ENCODE measurements around the gene DCDC1. TPM values are rescaled to one million over a fixed set of nuclear protein-coding genes. Genes with fewer than 3 reads are reported as not detected.

DCDC1 gene
- total RNA-seq, 1 experiment from 2014 or later = 2.2 TPM

GRCh38 chr11:30984827-30985226 lies 384.7 kb downstream of the DCDC1 start:
- no peaks in the 10 kb centered on the region for H4K20me1 ChIP-seq (ENCODE audit: insufficient read depth)
- BruUV-seq (replicated peaks) = no TSS peak
- H2AFZ ChIP-seq = no peak overlapping the region
- H3K9me2 ChIP-seq (ENCODE audit: insufficient read depth) = no peaks in the 10 kb centered on the region
- H3K4me3 ChIP-seq = no peak overlapping the region
- intact Hi-C loops (cut with micrococcal nuclease; ENCODE audit: unreplicated experiment) = no loop called here
- no peaks in the 10 kb centered on the region for H3K79me2 ChIP-seq (ENCODE audit: low read depth)
- no peaks in the 10 kb centered on the region for H3K36me3 ChIP-seq (ENCODE audit: low read depth)
- no peak overlapping the region for H3K27ac ChIP-seq
- DNase-seq = no peak
- H3K27me3 ChIP-seq (ENCODE audit: insufficient read depth, low read depth) = no peaks in the 10 kb centered on the region
- H3K9me3 ChIP-seq (ENCODE audit: insufficient read depth, low read depth) = no peaks in the 10 kb centered on the region
- no peak for TF ChIP-seq EZH2 (IDR thresholded peaks at IDR 0.05; ENCODE audit: low read depth)
- TF ChIP-seq, protein P1, sequence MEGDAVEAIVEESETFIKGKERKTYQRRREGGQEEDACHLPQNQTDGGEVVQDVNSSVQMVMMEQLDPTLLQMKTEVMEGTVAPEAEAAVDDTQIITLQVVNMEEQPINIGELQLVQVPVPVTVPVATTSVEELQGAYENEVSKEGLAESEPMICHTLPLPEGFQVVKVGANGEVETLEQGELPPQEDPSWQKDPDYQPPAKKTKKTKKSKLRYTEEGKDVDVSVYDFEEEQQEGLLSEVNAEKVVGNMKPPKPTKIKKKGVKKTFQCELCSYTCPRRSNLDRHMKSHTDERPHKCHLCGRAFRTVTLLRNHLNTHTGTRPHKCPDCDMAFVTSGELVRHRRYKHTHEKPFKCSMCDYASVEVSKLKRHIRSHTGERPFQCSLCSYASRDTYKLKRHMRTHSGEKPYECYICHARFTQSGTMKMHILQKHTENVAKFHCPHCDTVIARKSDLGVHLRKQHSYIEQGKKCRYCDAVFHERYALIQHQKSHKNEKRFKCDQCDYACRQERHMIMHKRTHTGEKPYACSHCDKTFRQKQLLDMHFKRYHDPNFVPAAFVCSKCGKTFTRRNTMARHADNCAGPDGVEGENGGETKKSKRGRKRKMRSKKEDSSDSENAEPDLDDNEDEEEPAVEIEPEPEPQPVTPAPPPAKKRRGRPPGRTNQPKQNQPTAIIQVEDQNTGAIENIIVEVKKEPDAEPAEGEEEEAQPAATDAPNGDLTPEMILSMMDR (conservative IDR thresholded peaks at IDR 0.05) = no peak
- H3F3A ChIP-seq (ENCODE audit: insufficient read depth, low read depth) = no peaks in the 10 kb centered on the region
- ChIA-PET POLR2A (ENCODE audit: unreplicated experiment) (no interaction called here), CTCF (no interaction called here)
- H3K4me2 ChIP-seq = no peak overlapping the region
- H3K4me1 ChIP-seq (replicated peaks; ENCODE audit: insufficient read depth) = no peaks in the 10 kb centered on the region

- Histone ChIP-seq H3K9me3 (ENCODE audit: insufficient read depth, low read depth) (no peaks in the 10 kb centered on the region), H3K27ac (no peak overlapping the region), H3K27me3 (ENCODE audit: insufficient read depth, low read depth) (no peaks in the 10 kb centered on the region), H3K4me2 (no peak overlapping the region), H3K79me2 (ENCODE audit: low read depth) (no peaks in the 10 kb centered on the region), H3F3A (ENCODE audit: insufficient read depth, low read depth) (no peaks in the 10 kb centered on the region), H2AFZ (no peak overlapping the region), H3K4me3 (no peak overlapping the region), H3K4me1 (replicated peaks; ENCODE audit: insufficient read depth) (no peaks in the 10 kb centered on the region), H3K36me3 (ENCODE audit: low read depth) (no peaks in the 10 kb centered on the region), H4K20me1 (ENCODE audit: insufficient read depth) (no peaks in the 10 kb centered on the region), H3K9me2 (ENCODE audit: insufficient read depth) (no peaks in the 10 kb centered on the region)
- ChIA-PET CTCF (no interaction called here), POLR2A (ENCODE audit: unreplicated experiment) (no interaction called here)
- no TSS peak for BruUV-seq (replicated peaks)
- intact Hi-C loops (cut with micrococcal nuclease; ENCODE audit: unreplicated experiment) = no loop called here
- DNase-seq = no peak
- TF ChIP-seq, protein P1 (conservative IDR thresholded peaks at IDR 0.05) = no peak
- no peak for TF ChIP-seq EZH2 (IDR thresholded peaks at IDR 0.05; ENCODE audit: low read depth)
These were observed 385.1 kb downstream of the DCDC1 start for GRCh38 chr11:30984442-30984816.

DNA sequence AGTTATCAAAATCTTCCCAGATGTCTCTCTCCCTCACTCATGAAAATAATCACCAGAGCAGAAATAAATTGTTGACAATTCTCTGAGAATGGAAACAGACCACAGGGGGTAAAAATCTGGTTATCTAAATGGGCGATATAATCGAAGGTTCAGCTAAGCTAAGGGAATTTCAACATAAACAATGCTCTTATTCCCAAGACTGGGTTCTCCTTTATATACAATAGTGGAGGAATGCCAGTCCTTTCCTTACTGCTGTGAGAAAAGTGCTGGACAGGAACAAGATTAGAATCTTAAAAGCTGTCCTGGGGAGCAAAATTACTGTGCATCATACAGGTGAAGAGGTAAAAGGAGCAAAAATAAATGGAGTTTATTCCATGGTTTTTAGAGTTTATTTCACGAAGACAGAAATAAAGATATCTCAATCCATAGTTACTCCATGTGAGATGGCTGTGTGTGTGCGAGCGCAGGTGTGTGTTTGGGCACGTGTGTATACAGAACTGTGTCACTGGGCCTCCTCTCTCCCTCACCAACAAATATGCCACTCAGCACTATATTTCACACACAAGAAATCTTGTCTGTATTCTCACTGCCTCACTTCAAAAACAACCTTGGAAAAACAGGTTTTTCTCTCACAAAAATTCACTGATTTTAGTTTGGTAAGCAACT lies 385.6 kb downstream of the DCDC1 start:
- CTCF ChIA-PET = no interaction called here
- intact Hi-C loops (cut with micrococcal nuclease; ENCODE audit: unreplicated experiment) = no loop called here

More for the DNA sequence above, 385.6 kb downstream of the DCDC1 start:
- H3K27me3 ChIP-seq (ENCODE audit: insufficient read depth, low read depth) = no peaks in the 10 kb centered on the region
- H3K4me2 ChIP-seq = no peak overlapping the region
- H3K79me2 ChIP-seq (ENCODE audit: low read depth) = no peaks in the 10 kb centered on the region
- POLR2A ChIA-PET (ENCODE audit: unreplicated experiment) = no interaction called here
- BruUV-seq (replicated peaks) = no TSS peak
- no peaks in the 10 kb centered on the region for H3K4me1 ChIP-seq (replicated peaks; ENCODE audit: insufficient read depth)
- H3K9me3 ChIP-seq (ENCODE audit: insufficient read depth, low read depth) = no peaks in the 10 kb centered on the region
- TF ChIP-seq EZH2 (IDR thresholded peaks at IDR 0.05; ENCODE audit: low read depth) = no peak
- TF ChIP-seq, protein P1 (conservative IDR thresholded peaks at IDR 0.05) = no peak
- no peak overlapping the region for H3K27ac ChIP-seq
- no peak overlapping the region for H3K4me3 ChIP-seq
- DNase-seq = no peak
- H3K36me3 ChIP-seq (ENCODE audit: low read depth) = no peaks in the 10 kb centered on the region
- H3K9me2 ChIP-seq (ENCODE audit: insufficient read depth) = no peaks in the 10 kb centered on the region
- H3F3A ChIP-seq (ENCODE audit: insufficient read depth, low read depth) = no peaks in the 10 kb centered on the region
- H4K20me1 ChIP-seq (ENCODE audit: insufficient read depth) = no peaks in the 10 kb centered on the region
- no peak overlapping the region for H2AFZ ChIP-seq
